DOHH2 (cell line): ENCODE results near the gene PDF.

Experiments used
- H3F3A ChIP-seq: fragments of 200-600 bp; sonication (generic), shearing (Covaris generic); 2 replicates; pipeline ENCODE4 v1.6.0; 2016; ENCODE audit warnings: antibody characterized with exemption, mild to moderate bottlenecking; ENCODE audit not compliant: control insufficient read depth, insufficient read depth
- H3K27ac ChIP-seq: fragments of 200-600 bp; sonication (generic); 2 replicates; pipeline ENCODE4 v1.5.1; 2014; ENCODE audit warnings: low read depth, mild to moderate bottlenecking, low read length, moderate library complexity
- H3K27me3 ChIP-seq: fragments of 200-600 bp; sonication (generic); 2 replicates; pipeline ENCODE4 v1.6.1; 2014; ENCODE audit warnings: mild to moderate bottlenecking, low read length, mixed read lengths; ENCODE audit not compliant: control insufficient read depth
- H3K36me3 ChIP-seq: fragments of 200-600 bp; sonication (generic); 2 replicates; pipeline ENCODE4 v1.6.1; 2014; ENCODE audit warnings: mild to moderate bottlenecking, low read length, moderate library complexity, mixed read lengths; ENCODE audit not compliant: control insufficient read depth
- H3K4me1 ChIP-seq: fragments of 200-600 bp; sonication (generic); 2 replicates; pipeline ENCODE4 v1.6.1; 2014; ENCODE audit warnings: mild to moderate bottlenecking, low read length, mixed read lengths; ENCODE audit not compliant: control insufficient read depth
- H3K4me2 ChIP-seq: fragments of 200-600 bp; sonication (generic); 2 replicates; pipeline ENCODE4 v1.6.0; 2014; ENCODE audit warnings: mild to moderate bottlenecking, low read length, moderate library complexity
- H3K4me3 ChIP-seq: fragments of 200-600 bp; sonication (generic); 2 replicates; pipeline ENCODE4 v1.5.1; 2014; ENCODE audit warnings: mild to moderate bottlenecking, low read length, mixed read lengths
- H3K79me2 ChIP-seq: fragments of 200-600 bp; sonication (generic); 2 replicates; pipeline ENCODE4 v1.6.1; 2014; ENCODE audit warnings: mild to moderate bottlenecking, low read length, mixed read lengths; ENCODE audit not compliant: control insufficient read depth
- H3K9me2 ChIP-seq: fragments of 200-600 bp; sonication (generic); replicated peaks from 2 replicates; pipeline ENCODE4 v1.6.1; 2014; ENCODE audit warnings: mild to moderate bottlenecking, low read length, mixed read lengths; ENCODE audit not compliant: control insufficient read depth
- H3K9me3 ChIP-seq: fragments of 200-600 bp; sonication (generic); 2 replicates; pipeline ENCODE4 v1.6.1; 2014; ENCODE audit warnings: antibody characterized with exemption, low read length, mixed read lengths; ENCODE audit not compliant: control insufficient read depth, insufficient read depth
- H4K20me1 ChIP-seq: fragments of 200-600 bp; sonication (generic); 2 replicates; pipeline ENCODE4 v1.6.0; 2014; ENCODE audit warnings: low read depth, mild to moderate bottlenecking, antibody characterized with exemption, low read length, moderate library complexity; ENCODE audit not compliant: control insufficient read depth, insufficient read depth
- CTCF ChIP-seq: fragments of 200-600 bp; sonication (generic); IDR thresholded peaks from one replicate; pipeline ENCODE4 v1.5.1; 2014; ENCODE audit warnings: antibody characterized with exemption, mild to moderate bottlenecking, low read depth, low read length; ENCODE audit not compliant: poor library complexity, severe bottlenecking
- EZH2phosphoT487 ChIP-seq: fragments of 200-600 bp; sonication (generic); IDR thresholded peaks from 2 replicates; pipeline ENCODE4 v1.6.1; 2017; ENCODE audit warnings: borderline replicate concordance, mild to moderate bottlenecking, antibody characterized with exemption, low read length, moderate library complexity, mixed read lengths

The PDF gene

GRCh38 chr16:69309316-69309715, 21.1 kb downstream of the PDF start:
- H3K4me2 ChIP-seq = no peak overlapping the region
- peaks cover 20% of the 10 kb centered on the region for H3K36me3 ChIP-seq
- H3F3A ChIP-seq = peaks cover 14% of the 10 kb centered on the region
- H3K4me3 ChIP-seq = no peak overlapping the region
- peaks cover 6% of the 10 kb centered on the region for H4K20me1 ChIP-seq
- no peak overlapping the region for H3K27ac ChIP-seq
- H3K9me2 ChIP-seq = no peaks in the 10 kb centered on the region
- H3K4me1 ChIP-seq = peaks cover 12% of the 10 kb centered on the region
- TF ChIP-seq CTCF (no peak), EZH2phosphoT487 (no peak)
- H3K27me3 ChIP-seq = no peaks in the 10 kb centered on the region
- H3K79me2 ChIP-seq = peaks cover 32% of the 10 kb centered on the region
- no peaks in the 10 kb centered on the region for H3K9me3 ChIP-seq

- Histone ChIP-seq H3K36me3 (peaks cover 6% of the 10 kb centered on the region; the same call in 1 of the 2 replicates), H3K27ac (no peak overlapping the region), H4K20me1 (peaks cover 3% of the 10 kb centered on the region; the same call in 1 of the 2 replicates), H3K9me3 (no peaks in the 10 kb centered on the region), H3K79me2 (peaks cover 17% of the 10 kb centered on the region), H3K9me2 (no peaks in the 10 kb centered on the region), H3K4me1 (peaks cover 9% of the 10 kb centered on the region), H3K27me3 (no peaks in the 10 kb centered on the region), H3F3A (peaks cover 17% of the 10 kb centered on the region), H3K4me2 (no peak overlapping the region), H3K4me3 (no peak overlapping the region)
- TF ChIP-seq EZH2phosphoT487 = no peak
- no peak for TF ChIP-seq CTCF
These were observed 22.5 kb downstream of the PDF start for GRCh38 chr16:69307856-69308255.

GRCh38 chr16:69307091-69307490, 23.3 kb downstream of the PDF start:
- Histone ChIP-seq H3K27ac (no peak overlapping the region), H3K27me3 (no peaks in the 10 kb centered on the region), H3K79me2 (peaks cover 9% of the 10 kb centered on the region), H4K20me1 (peaks cover 1% of the 10 kb centered on the region; the same call in 1 of the 2 replicates), H3K36me3 (peaks cover 7% of the 10 kb centered on the region), H3K4me2 (no peak overlapping the region), H3K4me3 (no peak overlapping the region), H3F3A (peaks cover 17% of the 10 kb centered on the region), H3K9me2 (no peaks in the 10 kb centered on the region), H3K9me3 (no peaks in the 10 kb centered on the region), H3K4me1 (peaks cover 11% of the 10 kb centered on the region)
- TF ChIP-seq EZH2phosphoT487 (no peak), CTCF (no peak)

- Histone ChIP-seq H3K4me2 (no peak overlapping the region), H3K36me3 (peaks cover 11% of the 10 kb centered on the region; the same call in 1 of the 2 replicates), H3K4me3 (no peak overlapping the region), H3F3A (peaks cover 17% of the 10 kb centered on the region), H3K9me2 (no peaks in the 10 kb centered on the region), H3K27ac (no peak overlapping the region), H3K9me3 (no peaks in the 10 kb centered on the region), H3K27me3 (no peaks in the 10 kb centered on the region), H3K4me1 (peaks cover 15% of the 10 kb centered on the region), H4K20me1 (no peaks in the 10 kb centered on the region), H3K79me2 (no peaks in the 10 kb centered on the region)
- no peak for TF ChIP-seq EZH2phosphoT487
- TF ChIP-seq CTCF = no peak
These were observed 24.4 kb downstream of the PDF start for GRCh38 chr16:69306031-69306430.
